Stimulated activated CD4-positive, alpha-beta T cell treated with anti-CD3 and anti-CD28 coated beads, TNF-alpha, amount 100 ng/mL, for 4 hours (primary cell): ENCODE results near the gene ARMC3.
"Not testable (repeated sequence)": the region's sequence is repeated elsewhere in the genome, so short reads cannot be mapped to it uniquely, and the experiment has no call there.

Source experiments
- DNase-seq, 3 experiments: peaks; one replicate each; pipeline ENCODE4 v3.0.0-alpha.2; 2020; ENCODE audit warnings: low read depth in 3 of 3

Gene ARMC3

GRCh38 chr10:23047201-23048050 lies 119.6 kb downstream of the ARMC3 start:
- DNase-seq = no peak

- no peak for DNase-seq
These were observed 120.3 kb downstream of the ARMC3 start for GRCh38 chr10:23048191-23048590.

GRCh38 chr10:23051278-23051677 lies 123.4 kb downstream of the ARMC3 start:
- no peak for DNase-seq

GRCh38 chr10:23051855-23052331 lies 124.0 kb downstream of the ARMC3 start:
- DNase-seq = no peak

- DNase-seq = no peak
These were observed 125.2 kb downstream of the ARMC3 start for GRCh38 chr10:23053036-23053435.

GRCh38 chr10:23055424-23056185 lies 127.8 kb downstream of the ARMC3 start:
- DNase-seq = no peak

GRCh38 chr10:23056186-23056579 lies 128.3 kb downstream of the ARMC3 start:
- no peak for DNase-seq

GRCh38 chr10:23058366-23058765 lies 130.5 kb downstream of the ARMC3 start:
- no peak for DNase-seq

- DNase-seq = no peak
These were observed 133.1 kb downstream of the ARMC3 start for GRCh38 chr10:23060918-23061317.

GRCh38 chr10:23063045-23063972 lies 135.5 kb downstream of the ARMC3 start:
- DNase-seq = no peak

GRCh38 chr10:23063973-23064812 lies 136.3 kb downstream of the ARMC3 start:
- DNase-seq = no peak

- not testable (repeated sequence) for DNase-seq
These were observed 136.9 kb downstream of the ARMC3 start for GRCh38 chr10:23064813-23065114.

GRCh38 chr10:23065181-23065948 lies 137.5 kb downstream of the ARMC3 start:
- no peak for DNase-seq

- no peak for DNase-seq
These were observed 139.5 kb downstream of the ARMC3 start for GRCh38 chr10:23067337-23067736.

GRCh38 chr10:23067939-23068775 lies 140.3 kb downstream of the ARMC3 start:
- DNase-seq = peak; percentile 15 to 50 (median 45)

GRCh38 chr10:23069019-23069815 lies 141.4 kb downstream of the ARMC3 start:
- no peak for DNase-seq

- not testable (repeated sequence) for DNase-seq
These were observed 142.4 kb downstream of the ARMC3 start for GRCh38 chr10:23070092-23070912.

- DNase-seq = no peak
These were observed 143.0 kb downstream of the ARMC3 start for GRCh38 chr10:23070913-23071218.
